Lung microvascular endothelial cell (primary cell): Measurements from ENCODE around the gene DAP. TPM values are rescaled to one million over a fixed set of nuclear protein-coding genes. Genes with fewer than 3 reads are reported as not detected.

ENCODE experiments used
- DNase-seq, 2 donors: peaks; one replicate each; pipeline versions ENCODE4 v3.0.0 to v3.0.0-alpha.2; 2010; ENCODE audit warnings: low read depth in 2 of 2
- total RNA-seq: library from RNA; depleted of rRNA; stranded (reverse); fragments of >200 nt; gene quantifications from 2 replicates; pipeline ENCODE4 v1.2.1, GENCODE V29; 2014

DAP gene
- total RNA-seq, 1 donor from 2014 or later = 16.1 TPM

GRCh38 chr5:10760921-10761184 is 181 bp downstream of the DAP start:
- no peak for DNase-seq

- peak; percentile 56 to 61 for DNase-seq
These were observed 726 bp downstream of the DAP start for GRCh38 chr5:10760096-10760920.

GRCh38 chr5:10759111-10759510 is 1.9 kb downstream of the DAP start:
- no peak for DNase-seq

- no peak for DNase-seq
These were observed 3.0 kb downstream of the DAP start for GRCh38 chr5:10757922-10758555.

- DNase-seq = no peak
These were observed 4.0 kb downstream of the DAP start for GRCh38 chr5:10757043-10757442.

GRCh38 chr5:10756549-10756948 is 4.5 kb downstream of the DAP start:
- DNase-seq = peak in 1 of 2 donors; percentile 42

GRCh38 chr5:10753178-10753577 is 7.9 kb downstream of the DAP start:
- DNase-seq = no peak

- no peak for DNase-seq
These were observed 8.6 kb downstream of the DAP start for GRCh38 chr5:10752451-10752850.

- no peak for DNase-seq
These were observed 10.1 kb downstream of the DAP start for GRCh38 chr5:10750909-10751308.

- DNase-seq = no peak
These were observed 13.1 kb downstream of the DAP start for GRCh38 chr5:10747678-10748622.

GRCh38 chr5:10746711-10747110 is 14.3 kb downstream of the DAP start:
- no peak for DNase-seq

GRCh38 chr5:10745133-10745532 is 15.9 kb downstream of the DAP start:
- DNase-seq = peak in 1 of 2 donors; percentile 33

GRCh38 chr5:10744681-10745080 is 16.4 kb downstream of the DAP start:
- no peak for DNase-seq

GRCh38 chr5:10743951-10744350 is 17.1 kb downstream of the DAP start:
- DNase-seq = no peak

- peak in 1 of 2 donors; percentile 34 for DNase-seq
These were observed 17.5 kb downstream of the DAP start for GRCh38 chr5:10743526-10743925.

GRCh38 chr5:10741661-10742060 is 19.4 kb downstream of the DAP start:
- DNase-seq = no peak

- DNase-seq = no peak
These were observed 20.6 kb downstream of the DAP start for GRCh38 chr5:10740384-10740783.

GRCh38 chr5:10737880-10738279 is 23.2 kb downstream of the DAP start:
- DNase-seq = no peak

- DNase-seq = no peak
These were observed 24.2 kb downstream of the DAP start for GRCh38 chr5:10736808-10737207.

- DNase-seq = no peak
These were observed 24.7 kb downstream of the DAP start for GRCh38 chr5:10736354-10736753.

GRCh38 chr5:10735569-10736276 is 25.3 kb downstream of the DAP start:
- DNase-seq = no peak
